ENCODE results near the gene S100A5. TPM values are rescaled to one million over a fixed set of nuclear protein-coding genes. Genes with fewer than 3 reads are reported as not detected.

The S100A5 gene
- total and polyA plus RNA-seq, 2 of the 8 experiments (the other 6 are each of a cell fraction or from before 2014, with no cell fraction given), result not detected

DNA sequence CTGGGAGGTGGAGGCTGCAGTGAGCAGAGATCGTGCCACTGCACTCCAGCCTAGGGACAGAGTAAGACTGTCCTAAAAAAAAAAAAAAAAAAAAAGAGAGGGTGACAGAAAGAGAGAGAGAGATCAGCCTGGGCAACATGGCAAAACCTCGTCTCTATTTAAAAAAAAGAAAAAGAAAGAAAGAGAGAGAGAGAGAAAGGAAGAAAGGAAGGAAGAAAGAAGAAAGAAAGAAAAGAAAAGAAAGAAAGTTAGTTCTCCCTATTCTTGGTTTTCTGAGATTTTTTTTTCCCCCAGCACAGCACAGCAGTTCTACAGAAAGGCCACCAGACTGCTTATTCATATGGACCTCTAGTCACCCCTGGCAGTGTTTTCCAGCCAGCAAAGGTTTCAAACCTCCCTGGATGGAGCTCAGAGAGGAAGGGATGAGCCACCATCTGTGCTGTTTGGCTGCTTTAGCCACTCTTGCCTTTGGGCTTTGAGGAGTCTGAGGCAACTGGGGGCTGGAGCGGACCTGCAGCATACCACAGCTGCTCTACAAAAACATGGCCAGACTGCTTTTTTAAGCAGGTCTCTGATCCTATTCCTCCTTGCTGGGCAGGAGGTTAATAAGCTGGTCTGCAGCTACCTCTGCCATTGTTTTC is 15.5 kb downstream of the S100A5 start (continued):
- TF ChIP-seq CHD7 (IDR thresholded peaks at IDR 0.05; ENCODE audit: insufficient replicate concordance, low read length) (no peak), TEAD4 (IDR thresholded peaks at IDR 0.05; ENCODE audit: low read depth, low read length) (no peak), POLR2A (IDR thresholded peaks at IDR 0.05; ENCODE audit: control extremely low read depth in 1 of 2, low read depth in 2 of 2, low read length in 2 of 2) (no peak), ASH2L (IDR thresholded peaks at IDR 0.05; ENCODE audit: low read length) (no peak), KDM1A (IDR thresholded peaks at IDR 0.05; ENCODE audit: borderline replicate concordance, low read length) (no peak), JUND (IDR thresholded peaks at IDR 0.05; ENCODE audit: low read length) (no peak), EZH2 (IDR thresholded peaks at IDR 0.05; ENCODE audit: low read depth, low read length, severe bottlenecking) (no peak), YY1 (IDR thresholded peaks at IDR 0.05; ENCODE audit: low read depth, low read length) (no peak)
- TF ChIP-seq, protein P1, sequence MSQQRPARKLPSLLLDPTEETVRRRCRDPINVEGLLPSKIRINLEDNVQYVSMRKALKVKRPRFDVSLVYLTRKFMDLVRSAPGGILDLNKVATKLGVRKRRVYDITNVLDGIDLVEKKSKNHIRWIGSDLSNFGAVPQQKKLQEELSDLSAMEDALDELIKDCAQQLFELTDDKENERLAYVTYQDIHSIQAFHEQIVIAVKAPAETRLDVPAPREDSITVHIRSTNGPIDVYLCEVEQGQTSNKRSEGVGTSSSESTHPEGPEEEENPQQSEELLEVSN (IDR thresholded peaks at IDR 0.05), result no peak

Data from H1 (cell line).